ENCODE data around the gene OR8K5. TPM values are rescaled to one million over a fixed set of nuclear protein-coding genes. Genes with fewer than 3 reads are reported as not detected.

The OR8K5 gene
- total and polyA plus RNA-seq, 2 of the 4 experiments (the other 2 are of a cell fraction): not detected

DNA sequence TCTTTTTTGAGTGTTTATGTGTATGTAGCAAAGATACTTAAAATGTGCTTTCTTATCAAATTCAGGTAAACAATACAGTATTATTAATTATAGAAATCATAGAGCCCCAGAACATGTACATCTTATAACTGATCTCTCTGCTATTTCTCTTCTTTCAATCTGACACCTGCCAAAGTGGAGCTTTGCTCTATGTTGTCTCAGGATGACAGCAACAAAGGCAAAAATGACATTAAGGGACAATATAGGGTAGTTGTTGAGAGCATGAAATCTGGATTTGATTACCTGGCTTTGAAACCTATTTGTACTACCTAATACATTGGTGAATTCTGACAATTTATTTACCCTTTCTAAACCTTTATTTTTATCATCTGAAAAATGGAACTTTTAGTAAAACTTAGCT is 23.3 kb upstream of the OR8K5 start:
- no peak overlapping the region for H3K9ac ChIP-seq (ENCODE audit: low read depth, low read length)
- H4K5ac ChIP-seq (ENCODE audit: low read depth, low read length): no peak overlapping the region
- no peak overlapping the region for H2BK5ac ChIP-seq (ENCODE audit: low read depth, low read length, poor library complexity, severe bottlenecking)
- no peaks in the 10 kb centered on the region for H3K79me1 ChIP-seq (ENCODE audit: low read depth in 1 of 2, low read length in 2 of 2)
- CTCF ChIA-PET: interaction anchor here (0.6 kb wide), 1 partner anchor 67 kb away, joined by 3 read pairs; no protein-coding TSS in a partner anchor
- H2AK9ac ChIP-seq (replicated peaks; ENCODE audit: low read depth, low read length, poor library complexity): no peak overlapping the region
- H3K14ac ChIP-seq (replicated peaks; ENCODE audit: low read depth, low read length): no peak overlapping the region
- no peak for ATAC-seq (ENCODE audit: low read depth)
- TF ChIP-seq MAFK (IDR thresholded peaks at IDR 0.05; ENCODE audit: low read depth, low read length): no peak
- TF ChIP-seq NFE2L2 (IDR thresholded peaks at IDR 0.05; ENCODE audit: low read depth, low read length): no peak
- no peak for TF ChIP-seq RFX5 (IDR thresholded peaks at IDR 0.05; ENCODE audit: low read depth, low read length)
- no peaks in the 10 kb centered on the region for H3K4me1 ChIP-seq (ENCODE audit: control insufficient read depth, insufficient read depth, low read length)
- BruUV-seq (replicated peaks): no TSS peak
- POLR2A ChIA-PET (ENCODE audit: unreplicated experiment): no interaction called here
- peaks cover 5% of the 10 kb centered on the region; the same call in 1 of the 2 replicates for H3K9me3 ChIP-seq (ENCODE audit: control insufficient read depth, insufficient read depth, low read length)
- no peak overlapping the region for H2BK20ac ChIP-seq (ENCODE audit: low read depth, low read length)
- H3K4me2 ChIP-seq (ENCODE audit: low read depth, low read length): no peak overlapping the region
- no peaks in the 10 kb centered on the region for H3K27me3 ChIP-seq (ENCODE audit: control insufficient read depth, insufficient read depth, low read length)
- no peak overlapping the region for H2BK120ac ChIP-seq (ENCODE audit: low read depth, low read length)
- H3K36me3 ChIP-seq (ENCODE audit: control insufficient read depth, insufficient read depth, low read length): no peaks in the 10 kb centered on the region
- no peak for DNase-seq
- no peak overlapping the region for H4K91ac ChIP-seq (ENCODE audit: insufficient read depth, low read depth, low read length)
- dilution Hi-C loops (cut with HindIII; ENCODE audit: low sequenced_read_pairs, unreplicated experiment) (no loop called here), intact Hi-C loops (cut with micrococcal nuclease) (no loop called here), in situ Hi-C loops (cut with MboI; ENCODE audit: low sequenced_read_pairs) (no loop called here)
- no peak overlapping the region for H3K27ac ChIP-seq (ENCODE audit: insufficient read depth, low read length)
- H4K20me1 ChIP-seq (ENCODE audit: insufficient read depth, low read length): no peaks in the 10 kb centered on the region
- no peak overlapping the region for H2BK15ac ChIP-seq (ENCODE audit: low read depth, low read length)
- no peak overlapping the region for H2AK5ac ChIP-seq (ENCODE audit: low read depth, low read length)
- H3K4me3 ChIP-seq (ENCODE audit: insufficient read depth, low read depth, low read length): no peak overlapping the region
- no peak overlapping the region for H3K4ac ChIP-seq (ENCODE audit: low read depth, low read length)
- H4K8ac ChIP-seq (ENCODE audit: low read depth in 2 of 2, low read length in 2 of 2): no peak overlapping the region
- no peak overlapping the region for H3K23ac ChIP-seq (ENCODE audit: low read depth, low read length)
- no peak overlapping the region for H3K18ac ChIP-seq (ENCODE audit: low read depth, low read length)
- H2AFZ ChIP-seq (replicated peaks; ENCODE audit: low read length, poor library complexity): no peak overlapping the region
- no peaks in the 10 kb centered on the region for H3K9me1 ChIP-seq (ENCODE audit: insufficient read depth, low read length)
- H3K56ac ChIP-seq (ENCODE audit: extremely low read depth, insufficient read depth, low read length): no peak overlapping the region
